Measurements from ENCODE around the gene EHMT1.

The EHMT1 gene

DNA sequence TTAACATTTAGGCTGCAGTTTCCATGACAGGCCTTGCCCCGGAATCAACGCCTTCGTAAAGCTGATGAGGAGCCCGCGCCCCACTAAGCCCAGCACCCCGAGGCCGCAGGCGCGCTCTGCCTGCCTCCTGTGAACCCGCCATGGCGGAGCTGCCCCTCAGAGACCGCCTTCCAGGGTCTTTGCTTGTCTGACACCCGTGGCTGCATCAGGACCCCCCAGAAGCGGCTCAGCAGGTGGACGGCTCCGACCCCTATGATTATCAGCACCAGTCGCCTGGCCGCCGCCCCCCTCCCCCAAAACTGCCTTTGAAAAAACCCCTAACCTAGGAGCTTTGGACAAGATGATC, 39.6 kb upstream of the EHMT1 start:
- ATAC-seq: no peak
- no peak for TF ChIP-seq ARNTL (CRISPR knock-in tag; IDR thresholded peaks at IDR 0.05; ENCODE audit: borderline replicate concordance, low read depth)
- TF ChIP-seq RARB (CRISPR knock-in tag; IDR thresholded peaks at IDR 0.05): no peak
- no peak for TF ChIP-seq TOX (CRISPR knock-in tag; IDR thresholded peaks at IDR 0.05; ENCODE audit: borderline replicate concordance)
- TF ChIP-seq OSR1 (CRISPR knock-in tag; IDR thresholded peaks at IDR 0.05): no peak
- TF ChIP-seq, protein P1, sequence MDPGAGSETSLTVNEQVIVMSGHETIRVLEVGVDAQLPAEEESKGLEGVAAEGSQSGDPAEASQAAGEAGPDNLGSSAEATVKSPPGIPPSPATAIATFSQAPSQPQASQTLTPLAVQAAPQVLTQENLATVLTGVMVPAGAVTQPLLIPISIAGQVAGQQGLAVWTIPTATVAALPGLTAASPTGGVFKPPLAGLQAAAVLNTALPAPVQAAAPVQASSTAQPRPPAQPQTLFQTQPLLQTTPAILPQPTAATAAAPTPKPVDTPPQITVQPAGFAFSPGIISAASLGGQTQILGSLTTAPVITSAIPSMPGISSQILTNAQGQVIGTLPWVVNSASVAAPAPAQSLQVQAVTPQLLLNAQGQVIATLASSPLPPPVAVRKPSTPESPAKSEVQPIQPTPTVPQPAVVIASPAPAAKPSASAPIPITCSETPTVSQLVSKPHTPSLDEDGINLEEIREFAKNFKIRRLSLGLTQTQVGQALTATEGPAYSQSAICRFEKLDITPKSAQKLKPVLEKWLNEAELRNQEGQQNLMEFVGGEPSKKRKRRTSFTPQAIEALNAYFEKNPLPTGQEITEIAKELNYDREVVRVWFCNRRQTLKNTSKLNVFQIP (CRISPR knock-in tag; IDR thresholded peaks at IDR 0.05; ENCODE audit: borderline replicate concordance, low read depth): no peak
- no peak for TF ChIP-seq ZC3H10 (CRISPR knock-in tag; IDR thresholded peaks at IDR 0.05)
- TF ChIP-seq BACH2 (CRISPR knock-in tag; IDR thresholded peaks at IDR 0.05; ENCODE audit: borderline replicate concordance): no peak
- TF ChIP-seq, protein P2, sequence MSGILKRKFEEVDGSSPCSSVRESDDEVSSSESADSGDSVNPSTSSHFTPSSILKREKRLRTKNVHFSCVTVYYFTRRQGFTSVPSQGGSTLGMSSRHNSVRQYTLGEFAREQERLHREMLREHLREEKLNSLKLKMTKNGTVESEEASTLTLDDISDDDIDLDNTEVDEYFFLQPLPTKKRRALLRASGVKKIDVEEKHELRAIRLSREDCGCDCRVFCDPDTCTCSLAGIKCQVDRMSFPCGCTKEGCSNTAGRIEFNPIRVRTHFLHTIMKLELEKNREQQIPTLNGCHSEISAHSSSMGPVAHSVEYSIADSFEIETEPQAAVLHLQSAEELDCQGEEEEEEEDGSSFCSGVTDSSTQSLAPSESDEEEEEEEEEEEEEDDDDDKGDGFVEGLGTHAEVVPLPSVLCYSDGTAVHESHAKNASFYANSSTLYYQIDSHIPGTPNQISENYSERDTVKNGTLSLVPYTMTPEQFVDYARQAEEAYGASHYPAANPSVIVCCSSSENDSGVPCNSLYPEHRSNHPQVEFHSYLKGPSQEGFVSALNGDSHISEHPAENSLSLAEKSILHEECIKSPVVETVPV (CRISPR knock-in tag; IDR thresholded peaks at IDR 0.05): no peak
- no peak for TF ChIP-seq TCF4 (CRISPR knock-in tag; IDR thresholded peaks at IDR 0.05; ENCODE audit: borderline replicate concordance)
- no peak for TF ChIP-seq GLIS3 (CRISPR knock-in tag; IDR thresholded peaks at IDR 0.05)
- no peak for TF ChIP-seq TSHZ2 (CRISPR knock-in tag; IDR thresholded peaks at IDR 0.05)
- TF ChIP-seq CSDC2 (CRISPR knock-in tag; IDR thresholded peaks at IDR 0.05): no peak
- no peak for TF ChIP-seq ZNF565 (CRISPR knock-in tag; conservative IDR thresholded peaks at IDR 0.05; ENCODE audit: low read depth)
- no peak for TF ChIP-seq ZNF8 (CRISPR knock-in tag; IDR thresholded peaks at IDR 0.05)
- no peak for TF ChIP-seq ZNF70 (CRISPR knock-in tag; IDR thresholded peaks at IDR 0.05)
- TF ChIP-seq CREB5 (CRISPR knock-in tag; IDR thresholded peaks at IDR 0.05; ENCODE audit: low read depth): no peak

- TF ChIP-seq OSR1 (CRISPR knock-in tag; IDR thresholded peaks at IDR 0.05): no peak
- no peak for TF ChIP-seq CSDC2 (CRISPR knock-in tag; IDR thresholded peaks at IDR 0.05)
- no peak for TF ChIP-seq ZFP30 (CRISPR knock-in tag; IDR thresholded peaks at IDR 0.05)
- TF ChIP-seq ZC3H10 (CRISPR knock-in tag; IDR thresholded peaks at IDR 0.05): no peak
- no peak for TF ChIP-seq ZNF70 (CRISPR knock-in tag; IDR thresholded peaks at IDR 0.05)
- TF ChIP-seq ESRRG (CRISPR knock-in tag; IDR thresholded peaks at IDR 0.05): no peak
- no peak for TF ChIP-seq SNAI2 (CRISPR knock-in tag; IDR thresholded peaks at IDR 0.05)
- TF ChIP-seq, protein P1 (CRISPR knock-in tag; IDR thresholded peaks at IDR 0.05; ENCODE audit: borderline replicate concordance, low read depth): no peak
- TF ChIP-seq TSHZ2 (CRISPR knock-in tag; IDR thresholded peaks at IDR 0.05): no peak
- TF ChIP-seq CREB5 (CRISPR knock-in tag; IDR thresholded peaks at IDR 0.05; ENCODE audit: low read depth): no peak
- TF ChIP-seq ZNF565 (CRISPR knock-in tag; conservative IDR thresholded peaks at IDR 0.05; ENCODE audit: low read depth): no peak
- ATAC-seq: no peak
Observed at GRCh38 chr9:137580209-137580953, 38.4 kb upstream of the EHMT1 start.
